Activated CD8-positive, alpha-beta memory T cell treated with anti-CD3 and anti-CD28 coated beads, Interleukin-2, amount 50 U/mL, for 1 hour (primary cell): ENCODE results near the gene SYNGR3.
"Not testable (repeated sequence)": the region's sequence is repeated elsewhere in the genome, so short reads cannot be mapped to it uniquely, and the experiment has no call there.

ENCODE experiments used
- DNase-seq: peaks from one replicate; pipeline ENCODE4 v3.0.0-alpha.2; 2020; ENCODE audit errors: extremely low read depth

Gene SYNGR3

GRCh38 chr16:2008009-2008526 lies 18.3 kb downstream of the SYNGR3 start:
- no peak for DNase-seq

GRCh38 chr16:2008631-2009163 lies 18.9 kb downstream of the SYNGR3 start:
- no peak for DNase-seq

GRCh38 chr16:2009164-2009711 lies 19.5 kb downstream of the SYNGR3 start:
- no peak for DNase-seq

- no peak for DNase-seq
Measured at GRCh38 chr16:2009791-2010510, 20.2 kb downstream of the SYNGR3 start, which contains the start of gene ZNF598. Gene ZNF598, minus strand, starts transcription at chr16:2009821.

GRCh38 chr16:2011726-2012125 lies 22.0 kb downstream of the SYNGR3 start:
- not testable (repeated sequence) for DNase-seq

GRCh38 chr16:2013527-2013926 lies 23.8 kb downstream of the SYNGR3 start:
- DNase-seq = no peak

- DNase-seq = no peak
Measured at GRCh38 chr16:2015117-2015946, 25.6 kb downstream of the SYNGR3 start.

GRCh38 chr16:2015947-2016208 lies 26.1 kb downstream of the SYNGR3 start:
- no peak for DNase-seq

- DNase-seq = no peak
Measured at GRCh38 chr16:2016407-2016922, 26.7 kb downstream of the SYNGR3 start.

GRCh38 chr16:2019518-2019920 lies 29.7 kb downstream of the SYNGR3 start, which contains the start of gene NPW:
Gene NPW, plus strand, starts transcription at chr16:2019785.
- no peak for DNase-seq

- no peak for DNase-seq
Measured at GRCh38 chr16:2019921-2020831, 30.4 kb downstream of the SYNGR3 start.

GRCh38 chr16:2022723-2023091 lies 32.9 kb downstream of the SYNGR3 start:
- DNase-seq = no peak

GRCh38 chr16:2023092-2024031 lies 33.6 kb downstream of the SYNGR3 start:
- DNase-seq = peak; percentile 69

- DNase-seq = no peak
Measured at GRCh38 chr16:2024032-2024420, 34.3 kb downstream of the SYNGR3 start.

- no peak for DNase-seq
Measured at GRCh38 chr16:2025251-2025650, 35.5 kb downstream of the SYNGR3 start.

- no peak for DNase-seq
Measured at GRCh38 chr16:2025878-2026460, 36.2 kb downstream of the SYNGR3 start.

GRCh38 chr16:2026461-2027023 lies 36.8 kb downstream of the SYNGR3 start, which contains the start of gene NHERF2:
Gene NHERF2, plus strand, starts transcription at chr16:2026902. Its CDS starts 104 bp downstream, at chr16:2027006.
- DNase-seq = no peak

GRCh38 chr16:2027024-2028010 lies 37.5 kb downstream of the SYNGR3 start:
- DNase-seq = no peak
